ENCODE measurements around the gene NUAK1. TPM values are rescaled to one million over a fixed set of nuclear protein-coding genes. Genes with fewer than 3 reads are reported as not detected.
A peak's percentile ranks its signal among the peaks of the same experiment; 100 is the strongest.

NUAK1 gene
- total RNA-seq, 1 donor from 2014 or later = 7.6 TPM

DNA sequence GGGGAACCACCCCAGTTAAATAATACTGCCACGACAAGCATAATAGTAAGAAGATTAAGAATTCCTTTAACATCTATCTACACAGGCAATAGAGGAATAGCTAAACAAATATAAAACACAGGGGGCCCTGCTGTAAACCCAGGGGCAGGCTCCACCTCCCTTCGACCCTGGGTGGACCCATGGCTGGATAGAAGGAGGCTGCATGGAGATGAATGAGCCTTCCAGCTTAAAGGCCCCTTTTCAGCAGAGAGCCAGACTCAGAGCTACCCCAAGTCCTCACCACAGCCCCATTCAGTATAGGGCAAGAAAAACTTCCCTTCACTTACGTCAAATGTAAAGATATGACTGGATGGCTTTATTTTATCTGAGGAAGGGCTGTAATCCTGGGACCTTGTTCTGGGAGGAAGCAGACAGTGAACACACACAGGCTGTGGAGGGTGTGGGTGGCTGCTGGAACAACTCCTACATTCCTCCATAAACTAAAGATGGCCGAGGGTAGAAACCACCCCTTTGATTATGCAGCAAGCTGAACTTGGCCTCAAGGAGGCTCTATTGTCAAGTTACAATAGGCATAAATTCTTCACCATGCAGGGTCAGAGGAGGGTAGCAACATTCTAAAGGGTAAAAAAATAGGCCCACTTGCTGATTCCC is 30.4 kb downstream of the NUAK1 start:
- DNase-seq (ENCODE audit: low read depth) (peak; percentile 35), FAIRE-seq (no peak)
- Histone ChIP-seq H3K27me3 (ENCODE audit: control insufficient read depth, insufficient read depth, low read length) (no peaks in the 10 kb centered on the region), H3K4me3 (ENCODE audit: low read depth, low read length) (no peak overlapping the region), H3K36me3 (ENCODE audit: control insufficient read depth, insufficient read depth, low read length) (no peaks in the 10 kb centered on the region)
- TF ChIP-seq CTCF (IDR thresholded peaks at IDR 0.05; ENCODE audit: insufficient read depth, low read length, severe bottlenecking) = peak; percentile 4

GRCh38 chr12:106107566-106107965 is 31.2 kb downstream of the NUAK1 start:
- Histone ChIP-seq H3K27me3 (ENCODE audit: control insufficient read depth, insufficient read depth, low read length) (no peaks in the 10 kb centered on the region), H3K4me3 (ENCODE audit: low read depth, low read length) (no peak overlapping the region), H3K36me3 (ENCODE audit: control insufficient read depth, insufficient read depth, low read length) (no peaks in the 10 kb centered on the region)
- TF ChIP-seq CTCF (IDR thresholded peaks at IDR 0.05; ENCODE audit: insufficient read depth, low read length, severe bottlenecking) = no peak
- DNase-seq (ENCODE audit: low read depth) (peak; percentile 83), FAIRE-seq (no peak)

- DNase-seq (ENCODE audit: low read depth) (peak; percentile 55), FAIRE-seq (peak; percentile 66)
- no peaks in the 10 kb centered on the region for H3K27me3 ChIP-seq (ENCODE audit: control insufficient read depth, insufficient read depth, low read length)
- H3K36me3 ChIP-seq (ENCODE audit: control insufficient read depth, insufficient read depth, low read length) = no peaks in the 10 kb centered on the region
- H3K4me3 ChIP-seq (ENCODE audit: low read depth, low read length) = no peak overlapping the region
- no peak for TF ChIP-seq CTCF (IDR thresholded peaks at IDR 0.05; ENCODE audit: insufficient read depth, low read length, severe bottlenecking)
Measured at GRCh38 chr12:106106892-106107291, 31.9 kb downstream of the NUAK1 start.

- no peaks in the 10 kb centered on the region for H3K27me3 ChIP-seq (ENCODE audit: control insufficient read depth, insufficient read depth, low read length)
- DNase-seq (ENCODE audit: low read depth) = no peak
- no peak overlapping the region for H3K4me3 ChIP-seq (ENCODE audit: low read depth, low read length)
- no peaks in the 10 kb centered on the region for H3K36me3 ChIP-seq (ENCODE audit: control insufficient read depth, insufficient read depth, low read length)
- TF ChIP-seq CTCF (IDR thresholded peaks at IDR 0.05; ENCODE audit: insufficient read depth, low read length, severe bottlenecking) = no peak
- no peak for FAIRE-seq
Measured at GRCh38 chr12:106106061-106106566, 32.6 kb downstream of the NUAK1 start.

DNA sequence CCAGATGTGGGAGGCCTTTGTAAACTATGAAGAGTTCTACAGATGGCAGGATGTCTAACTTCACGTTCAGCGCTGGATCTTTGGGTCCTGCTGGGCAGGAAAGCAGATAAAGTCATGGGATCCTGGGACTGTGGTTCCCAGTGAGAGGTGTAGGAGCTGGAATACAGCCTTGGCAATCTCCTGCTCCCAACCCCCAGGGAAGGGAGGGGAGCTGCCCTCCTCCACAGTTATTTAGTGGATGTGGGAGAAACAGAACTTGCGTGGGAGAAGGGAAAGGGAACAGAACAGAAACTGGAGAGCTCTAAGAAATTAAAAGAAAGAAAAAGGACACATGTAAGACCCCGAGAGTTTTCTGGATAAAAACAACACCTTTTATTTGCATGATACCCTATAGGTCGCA is 37.0 kb downstream of the NUAK1 start:
- H3K4me3 ChIP-seq (ENCODE audit: low read depth, low read length) = no peak overlapping the region
- no peaks in the 10 kb centered on the region for H3K36me3 ChIP-seq (ENCODE audit: control insufficient read depth, insufficient read depth, low read length)
- DNase-seq (ENCODE audit: low read depth) = no peak
- H3K27me3 ChIP-seq (ENCODE audit: control insufficient read depth, insufficient read depth, low read length) = no peaks in the 10 kb centered on the region
- FAIRE-seq = no peak
- no peak for TF ChIP-seq CTCF (IDR thresholded peaks at IDR 0.05; ENCODE audit: insufficient read depth, low read length, severe bottlenecking)

Data from bronchial epithelial cell (primary cell).